Stimulated activated CD4-positive, alpha-beta T cell treated with anti-CD3 and anti-CD28 coated beads, Interleukin-4, amount 100 ng/mL, for 4 hours (primary cell): ENCODE results near the gene TUBB3.
"Not testable (repeated sequence)": the region's sequence is repeated elsewhere in the genome, so short reads cannot be mapped to it uniquely, and the experiment has no call there.

ENCODE experiments used
- DNase-seq, 2 experiments: peaks; one replicate each; pipeline ENCODE4 v3.0.0-alpha.2; 2020

TUBB3 gene

DNA sequence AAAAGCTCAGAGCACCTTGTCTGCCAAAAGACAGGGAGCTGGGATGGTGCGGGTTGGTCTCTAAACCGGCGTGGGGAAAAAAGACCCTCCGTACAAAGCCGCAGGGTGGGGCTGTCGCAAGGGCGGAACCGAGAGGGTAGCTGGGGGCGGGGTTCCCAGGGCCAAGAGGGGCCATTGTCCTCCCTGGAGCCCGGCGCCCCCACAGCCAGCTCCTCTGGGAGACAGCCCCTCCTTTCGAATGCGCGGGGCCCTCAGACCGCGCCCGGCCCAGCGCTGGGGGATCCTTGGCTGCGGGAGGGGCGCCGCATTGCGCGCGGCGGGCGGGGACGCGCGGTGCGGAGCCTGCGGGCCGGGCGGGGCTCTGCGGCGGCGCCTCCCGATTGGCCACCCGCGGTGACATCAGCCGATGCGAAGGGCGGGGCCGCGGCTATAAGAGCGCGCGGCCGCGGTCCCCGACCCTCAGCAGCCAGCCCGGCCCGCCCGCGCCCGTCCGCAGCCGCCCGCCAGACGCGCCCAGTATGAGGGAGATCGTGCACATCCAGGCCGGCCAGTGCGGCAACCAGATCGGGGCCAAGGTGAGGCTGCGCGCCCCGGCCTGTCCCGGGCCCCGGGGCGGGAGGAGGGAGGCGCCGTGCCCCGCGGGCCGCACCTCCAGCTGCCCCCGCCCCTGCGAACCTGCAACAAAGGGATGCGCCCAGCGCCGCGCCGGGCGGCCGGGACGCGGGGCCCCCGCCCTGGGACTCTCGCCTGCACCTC, at the start of gene TUBB3:
Gene TUBB3, plus strand, starts transcription at position 459 of the 756 bp plus-strand sequence. Its CDS starts 60 bp downstream, at position 519.
- DNase-seq: peak in 1 of 2 experiments; percentile 38

DNA sequence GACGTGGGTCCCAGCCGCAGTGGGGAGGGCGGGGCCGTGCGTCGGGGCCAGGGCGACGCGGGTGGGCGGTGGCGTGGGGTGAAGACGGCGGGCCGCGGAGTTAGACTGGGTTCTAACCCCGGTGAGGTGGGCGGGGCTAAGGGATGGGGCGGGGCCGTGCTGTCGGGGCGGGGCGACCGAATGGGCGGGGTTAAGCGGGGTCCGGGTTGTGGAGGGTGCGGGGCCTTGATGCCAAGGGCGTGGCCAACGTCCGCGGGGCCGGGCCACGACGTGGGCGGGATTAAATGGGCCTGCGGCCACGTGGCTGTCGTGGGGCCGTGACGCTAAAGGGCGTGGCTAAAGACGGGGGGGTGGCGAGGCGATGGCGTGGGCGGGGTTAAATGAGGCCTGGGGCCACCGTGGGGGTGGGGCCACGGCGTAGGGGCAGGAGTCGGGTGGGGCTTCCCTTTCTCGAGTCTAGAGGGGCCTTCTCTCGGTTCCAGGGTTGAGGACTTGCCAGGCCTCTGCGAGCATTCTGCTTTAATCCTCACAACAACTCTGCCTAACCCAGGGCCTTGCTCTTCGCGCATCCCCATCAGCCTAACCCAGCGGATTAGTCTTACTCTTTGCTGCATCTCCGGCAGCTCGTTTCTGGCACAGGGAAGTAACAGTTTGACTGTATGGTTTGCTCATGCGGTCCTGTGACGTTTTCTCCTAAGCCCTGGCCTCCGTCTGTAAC, 49.0 kb upstream of the TUBB3 start:
- DNase-seq: peak; percentile 94 to 95

DNA sequence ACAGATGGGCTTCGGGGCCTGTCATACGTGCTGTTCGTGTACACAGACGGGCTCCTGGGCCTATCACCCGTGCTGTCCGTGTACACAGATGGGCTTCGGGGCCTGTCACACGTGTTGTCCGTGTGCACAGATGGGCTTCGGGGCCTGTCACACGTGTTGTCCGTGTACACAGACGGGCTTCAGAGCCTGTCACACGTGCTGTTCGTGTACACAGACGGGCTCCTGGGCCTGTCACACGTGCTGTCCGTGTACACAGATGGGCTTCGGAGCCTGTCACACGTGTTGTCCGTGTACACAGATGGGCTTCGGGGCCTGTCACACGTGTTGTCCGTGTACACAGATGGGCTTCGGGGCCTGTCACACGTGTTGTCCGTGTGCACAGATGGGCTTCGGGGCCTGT, 44.0 kb upstream of the TUBB3 start:
- not testable (repeated sequence) for DNase-seq

DNA sequence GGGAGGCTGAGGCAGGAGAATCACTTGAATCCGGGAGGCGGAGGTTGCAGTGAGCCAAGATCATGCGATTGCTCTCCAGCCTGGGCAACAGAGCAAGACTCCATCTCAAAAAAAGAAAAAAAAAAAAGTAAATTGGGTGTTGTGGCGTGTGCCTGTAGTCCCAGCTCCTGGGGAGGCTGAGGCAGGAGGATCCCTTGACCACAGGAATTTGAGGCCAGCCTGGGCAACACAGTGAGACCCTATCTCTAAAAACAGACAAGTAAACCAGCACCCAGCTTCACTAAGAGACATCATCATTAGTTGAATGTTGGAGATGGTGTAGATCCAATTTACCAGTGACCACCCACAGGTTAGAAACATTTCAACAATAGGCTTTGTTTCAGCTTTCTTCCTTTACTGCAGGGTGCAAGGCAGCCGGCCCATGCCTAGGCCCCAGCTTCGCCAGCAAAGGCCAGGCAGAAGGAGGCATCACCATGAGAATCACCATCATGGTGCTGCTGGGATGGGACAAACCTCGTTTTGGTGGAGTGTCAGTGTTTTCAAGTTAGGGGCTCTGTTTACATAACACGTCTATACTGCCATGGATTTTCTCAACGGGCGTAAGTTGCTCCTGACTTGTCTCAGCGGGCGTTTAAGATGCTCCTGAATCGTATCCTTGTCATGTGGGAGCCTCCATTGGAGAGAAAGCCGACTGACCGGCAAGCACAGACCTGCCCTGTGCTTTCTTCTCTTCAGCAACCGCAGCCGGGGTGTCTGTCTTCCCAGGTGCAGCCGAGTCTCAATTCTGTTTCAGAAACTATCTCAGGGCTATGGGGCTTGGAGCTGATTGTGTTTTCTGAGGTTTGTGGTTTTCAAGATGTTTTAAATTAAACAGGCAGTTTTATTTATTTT, 42.4 kb upstream of the TUBB3 start:
- DNase-seq: no peak

DNA sequence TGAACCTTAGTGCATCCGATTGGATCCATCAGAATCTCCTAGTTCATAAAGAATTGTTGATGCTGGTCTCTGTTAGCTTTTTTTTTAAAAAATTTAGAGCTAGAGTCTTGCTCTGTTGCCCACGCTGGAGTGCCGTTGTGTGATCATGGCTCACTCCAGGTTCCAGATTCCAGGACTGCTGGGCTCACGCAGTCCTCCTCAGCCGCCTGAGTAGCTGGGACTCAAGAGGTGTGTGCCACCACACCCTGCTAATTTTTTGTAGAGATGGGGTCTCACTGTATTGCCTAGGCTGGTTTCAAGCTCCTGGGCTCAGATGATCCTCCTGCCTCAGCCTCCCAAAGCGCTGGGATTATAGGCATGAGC, 41.8 kb upstream of the TUBB3 start:
- DNase-seq: no peak

DNA sequence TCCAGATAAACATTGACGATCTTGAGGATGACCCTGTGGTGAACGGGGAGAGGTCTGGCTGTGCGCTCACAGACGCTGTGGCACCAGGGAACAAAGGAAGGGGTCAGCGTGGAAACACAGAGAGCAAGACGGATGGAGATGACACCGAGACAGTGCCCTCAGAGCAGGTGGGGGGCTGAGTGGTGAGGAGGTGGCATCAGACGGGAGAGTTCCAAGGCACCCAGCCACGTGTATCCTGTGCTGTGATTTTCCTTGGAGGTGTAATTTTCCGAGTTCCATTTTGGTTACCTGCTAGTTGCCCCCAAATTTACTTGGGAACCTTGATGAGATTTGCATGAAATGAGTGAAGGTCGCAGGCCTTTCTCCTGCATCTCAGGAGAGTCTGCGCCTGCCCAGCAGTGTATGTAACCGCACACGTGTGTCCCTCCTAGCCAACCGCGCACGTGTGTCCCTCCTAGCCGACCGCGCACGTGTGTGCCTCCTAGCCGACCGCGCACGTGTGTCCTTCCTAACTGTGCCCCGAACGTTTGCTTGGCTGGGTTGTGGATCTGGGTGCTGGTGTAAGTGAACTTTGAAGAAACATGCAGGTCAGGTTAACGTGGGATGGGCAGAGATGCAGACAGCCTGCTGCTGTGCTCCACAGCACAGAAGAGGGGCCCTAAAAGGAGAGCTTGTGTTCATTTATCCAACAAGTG, 39.6 kb upstream of the TUBB3 start:
- no peak for DNase-seq

DNA sequence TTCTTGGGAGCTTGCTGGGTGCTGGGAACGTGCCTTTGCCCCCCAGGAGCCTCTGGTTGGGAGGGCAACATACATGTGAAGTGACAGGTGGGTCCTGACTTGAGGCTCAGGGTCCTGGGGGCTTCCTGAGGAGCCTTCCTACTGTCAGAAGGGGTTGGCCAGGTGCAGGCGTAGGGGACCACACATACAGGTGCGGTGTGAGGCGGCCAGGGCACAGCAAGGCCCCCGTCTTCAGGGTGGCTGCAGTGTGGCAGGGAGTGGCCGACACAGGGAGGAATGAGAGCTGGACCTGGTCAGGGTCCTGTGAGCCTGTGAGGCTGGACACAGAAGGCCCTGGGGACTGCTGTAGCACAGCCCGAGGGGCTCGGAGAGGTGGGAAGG, 39.1 kb upstream of the TUBB3 start:
- no peak for DNase-seq

DNA sequence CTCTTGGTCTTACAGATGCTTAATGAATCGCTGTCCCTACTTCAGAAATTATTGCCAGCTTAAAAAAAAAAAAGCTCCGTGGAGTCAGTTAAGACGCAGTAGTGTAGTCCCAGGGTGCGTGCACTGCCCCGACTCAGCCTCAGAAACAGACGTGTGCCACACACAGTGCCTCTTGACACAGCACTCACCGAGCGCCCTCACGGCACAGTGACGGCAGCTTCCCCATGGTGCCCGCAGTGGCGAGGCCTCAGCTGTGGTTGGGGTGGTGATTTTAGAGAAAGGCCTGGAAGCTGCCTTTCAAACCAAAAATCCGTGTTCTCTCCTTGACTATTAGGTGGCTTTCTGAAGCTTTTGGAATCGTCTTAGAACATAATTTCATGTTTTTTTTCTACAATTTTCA, 35.9 kb upstream of the TUBB3 start:
- DNase-seq: no peak

DNA sequence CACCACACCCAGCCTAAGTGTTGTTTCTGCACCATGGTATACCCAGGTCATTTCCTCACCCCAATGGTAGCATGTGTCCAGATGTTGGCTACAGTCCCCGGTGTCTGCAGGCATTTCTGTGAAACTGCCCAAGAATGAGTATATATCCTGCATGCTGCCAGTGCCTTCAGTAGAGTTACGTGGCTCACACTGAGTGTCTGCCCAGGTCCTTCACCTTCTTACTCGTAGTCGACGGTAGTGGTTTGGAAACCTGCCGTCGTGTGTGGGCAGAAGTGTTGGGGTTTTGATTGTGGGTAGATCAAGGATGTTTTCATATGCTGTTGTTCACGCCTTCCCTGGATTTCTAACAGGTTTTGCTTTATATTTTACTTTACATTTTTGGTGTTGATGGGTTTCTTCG, 32.9 kb upstream of the TUBB3 start:
- DNase-seq: peak; percentile 16 to 21

DNA sequence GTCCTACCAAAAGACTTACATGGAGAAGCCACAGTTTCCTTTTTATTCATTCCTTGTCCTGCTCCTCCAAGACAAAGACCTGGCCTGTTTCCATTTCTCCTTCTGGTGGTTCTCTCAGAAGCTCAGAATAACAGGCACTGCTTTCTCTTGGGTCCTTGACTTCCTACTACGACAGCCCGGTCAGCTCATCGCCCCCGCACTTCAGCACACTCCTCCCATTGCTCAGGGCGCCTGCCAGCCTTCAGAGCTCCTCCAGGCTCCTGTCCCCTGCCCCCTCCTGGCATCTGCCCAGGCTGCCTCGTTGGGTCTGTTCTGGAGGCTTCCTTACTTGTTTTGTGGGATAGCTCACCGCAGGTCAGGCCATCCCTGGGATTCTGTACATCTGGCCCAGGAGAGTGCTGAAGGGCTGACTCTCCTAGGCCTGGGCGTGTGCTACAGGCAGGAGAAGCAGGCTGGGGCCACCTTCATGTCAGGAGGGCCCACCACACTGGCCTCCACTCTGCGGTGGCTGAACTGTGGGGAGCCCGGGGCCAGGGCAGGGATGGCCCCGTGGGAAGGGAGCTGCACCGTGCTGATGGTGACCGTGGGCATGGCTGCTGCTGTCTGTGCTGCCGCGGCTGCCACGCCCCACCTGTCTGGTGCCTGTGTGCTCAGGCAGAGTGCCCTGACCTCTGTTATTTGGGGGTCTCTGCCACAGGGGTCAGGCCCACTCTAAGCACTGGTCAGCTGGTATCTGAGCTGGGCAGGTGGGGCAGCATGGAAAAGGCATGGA, 32.1 kb upstream of the TUBB3 start:
- no peak for DNase-seq

DNA sequence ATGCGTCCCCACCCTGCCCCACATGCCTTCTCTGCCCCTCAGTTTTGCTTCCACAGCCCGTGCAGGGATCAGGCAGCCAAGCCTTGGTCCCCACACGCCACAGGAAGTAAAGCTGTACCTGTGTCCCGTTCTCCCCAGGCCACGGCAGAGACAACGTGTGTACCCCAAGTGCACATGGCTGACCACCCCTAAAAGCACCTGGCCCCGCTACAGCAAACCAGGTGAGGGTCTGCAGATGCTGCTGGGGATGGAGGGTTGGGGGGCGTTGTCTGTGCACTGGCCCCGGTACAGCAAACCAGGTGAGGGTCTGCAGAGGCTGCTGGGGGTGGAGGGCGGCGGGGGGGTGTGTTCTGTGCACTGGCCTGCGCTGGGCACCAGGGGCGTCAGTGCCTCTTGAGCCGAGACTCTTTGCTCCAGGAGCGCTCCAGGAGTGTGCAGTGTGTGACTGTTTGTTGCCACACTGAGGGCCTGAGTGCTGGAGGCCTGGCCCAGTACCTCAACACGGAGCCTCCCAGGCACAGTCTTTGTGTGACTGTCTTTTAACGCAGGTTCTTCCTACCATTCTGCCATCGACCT, 31.0 kb upstream of the TUBB3 start:
- no peak for DNase-seq

DNA sequence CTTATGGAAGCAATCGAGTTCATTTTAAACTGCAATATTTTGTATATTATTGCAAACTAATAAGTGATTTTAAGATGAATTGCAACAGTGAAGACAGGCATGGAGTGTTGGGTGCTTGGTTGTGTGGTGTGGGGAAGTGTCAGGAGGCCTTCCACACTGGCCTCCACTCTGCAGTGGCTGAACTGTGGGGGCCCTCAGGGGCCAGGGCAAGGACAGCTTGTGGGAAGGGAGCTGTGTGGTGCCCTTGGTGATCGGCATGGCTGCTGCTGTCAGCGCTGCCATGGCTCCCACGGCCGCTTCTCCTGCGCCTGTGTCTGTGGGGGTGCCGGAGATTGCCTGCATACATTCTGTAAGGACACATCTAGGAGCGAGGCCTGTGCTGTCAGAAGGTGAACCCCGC, 30.5 kb upstream of the TUBB3 start:
- DNase-seq: no peak

DNA sequence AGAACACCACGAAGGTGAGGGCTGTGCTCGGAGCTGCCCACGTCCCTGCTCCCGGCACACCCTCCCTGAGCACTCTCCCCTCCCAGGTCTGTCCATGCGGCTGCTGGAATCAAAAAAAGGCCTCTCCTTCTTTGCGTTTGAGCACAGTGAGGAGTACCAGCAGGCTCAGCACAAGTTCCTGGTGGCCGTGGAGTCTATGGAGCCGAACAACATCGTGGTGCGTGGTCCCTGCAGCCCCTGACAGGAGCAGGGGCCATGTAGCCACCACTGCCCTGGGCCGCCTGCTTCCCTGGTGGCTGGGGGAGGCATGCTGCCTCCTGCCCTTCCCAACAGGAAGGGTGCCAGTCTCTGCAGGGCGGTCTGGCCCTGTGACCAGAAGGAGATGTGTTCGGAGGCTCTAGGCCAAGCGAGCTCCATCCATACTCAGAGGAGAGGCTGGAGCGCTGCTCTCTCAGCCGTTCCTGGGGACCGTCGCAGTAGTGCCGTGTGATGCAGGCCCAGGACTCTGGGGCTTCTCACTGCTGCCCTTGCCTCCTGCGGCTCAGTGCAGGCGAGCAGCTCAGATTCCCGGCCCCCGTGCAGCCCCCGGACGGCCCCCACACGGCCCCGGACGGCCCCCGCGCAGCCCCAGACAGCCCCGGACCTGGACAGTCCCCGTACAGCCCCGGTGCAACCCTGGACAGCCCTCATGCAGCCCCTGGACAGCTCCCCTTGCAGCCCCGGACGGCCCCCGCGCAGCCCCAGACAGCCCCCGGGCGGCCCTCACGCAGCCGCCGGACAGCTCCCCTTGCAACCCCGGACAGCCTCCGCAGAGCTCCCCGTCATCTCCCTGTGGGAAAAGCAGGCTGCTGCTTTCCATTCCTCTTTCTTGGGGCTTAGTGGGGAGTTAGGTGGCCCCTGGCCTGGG, 29.2 kb upstream of the TUBB3 start:
- DNase-seq: no peak

DNA sequence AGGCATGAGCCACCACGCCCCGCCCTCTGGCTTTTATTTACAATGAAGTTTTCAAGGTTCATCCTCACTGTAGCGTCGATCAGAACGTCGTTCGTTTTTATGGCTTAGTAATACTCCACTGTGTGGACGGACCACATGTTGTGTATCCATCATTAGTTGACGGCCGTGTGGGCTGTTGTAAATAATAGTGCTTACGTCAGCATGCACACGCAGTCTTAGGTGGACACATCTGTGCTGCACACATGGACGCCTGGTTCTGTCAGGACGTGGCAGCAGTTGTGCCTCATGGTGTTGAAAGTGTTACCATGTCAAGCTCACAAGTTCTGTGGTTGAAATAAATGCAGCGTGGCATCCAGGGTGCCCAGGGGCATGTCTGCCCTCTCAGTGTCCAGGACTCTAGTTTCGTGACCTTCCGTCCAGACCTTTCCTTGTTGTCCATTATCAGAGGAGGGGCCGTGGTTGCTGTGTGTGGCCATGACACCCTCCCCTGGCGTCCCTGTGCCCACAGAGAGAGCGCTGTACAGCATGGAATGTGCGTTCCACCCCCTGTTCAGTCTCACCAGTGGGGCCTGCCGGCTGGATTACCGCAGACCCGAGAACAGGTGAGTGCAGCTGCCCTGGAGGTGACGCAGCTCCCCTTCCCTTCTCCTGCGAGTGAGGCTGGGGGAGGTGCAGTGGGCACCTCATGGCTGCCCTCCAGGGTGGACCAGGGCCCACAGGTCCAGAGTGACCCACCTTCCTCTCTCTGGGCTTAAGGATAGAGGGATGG, 27.5 kb upstream of the TUBB3 start:
- no peak for DNase-seq

DNA sequence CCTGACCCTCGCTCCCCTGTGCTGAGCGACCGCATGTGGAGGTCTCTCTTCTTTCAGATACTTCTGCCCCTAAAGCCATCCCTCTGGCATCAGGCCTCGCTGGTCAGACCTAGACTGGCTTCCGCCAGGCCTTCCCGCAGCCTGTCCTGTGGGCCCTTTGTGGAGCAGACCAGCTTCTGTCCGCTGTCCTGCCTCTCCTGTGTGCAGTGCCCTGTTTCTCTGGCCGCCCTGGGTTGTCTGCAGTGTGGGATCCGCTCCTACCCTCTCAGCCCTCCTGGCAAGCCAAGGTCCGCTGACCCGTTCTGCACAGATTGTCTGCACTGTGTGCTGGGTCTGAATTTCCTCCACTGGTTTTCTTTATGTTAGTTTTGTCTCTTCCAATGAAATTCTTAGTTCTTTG, 25.9 kb upstream of the TUBB3 start:
- DNase-seq: no peak

DNA sequence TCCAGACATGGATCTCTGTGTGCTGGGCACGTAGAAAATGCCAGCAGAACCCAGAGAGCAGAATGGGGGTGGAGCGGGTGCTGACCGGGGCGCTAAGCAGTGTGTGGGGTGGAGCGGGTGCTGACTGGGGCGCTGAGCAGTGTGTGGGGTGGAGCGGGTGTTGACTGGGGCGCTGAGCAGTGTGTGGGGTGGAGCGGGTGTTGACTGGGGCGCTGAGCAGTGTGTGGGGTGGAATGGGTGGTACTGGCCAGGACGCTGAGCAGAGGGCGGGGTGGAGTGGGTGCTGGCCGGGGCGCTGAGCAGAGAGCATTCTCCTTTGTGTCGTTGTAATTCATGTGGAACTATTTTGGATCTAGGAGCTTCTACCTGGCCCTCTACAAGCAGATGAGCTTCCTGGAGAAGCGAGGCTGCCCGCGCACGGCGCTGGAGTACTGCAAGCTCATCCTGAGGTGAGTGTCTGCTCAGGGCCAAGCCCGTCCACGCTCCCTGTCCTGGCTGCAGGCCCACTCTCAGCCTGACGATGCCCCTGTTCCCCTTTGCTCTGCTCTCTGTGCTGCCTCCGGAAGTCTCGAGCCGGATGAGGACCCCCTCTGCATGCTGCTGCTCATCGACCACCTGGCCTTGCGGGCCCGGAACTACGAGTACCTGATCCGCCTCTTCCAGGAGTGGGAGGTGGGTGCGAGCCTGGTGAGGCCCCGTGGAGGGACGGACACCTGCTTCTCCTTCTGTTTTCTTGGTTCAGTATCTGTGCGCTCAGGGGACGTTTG, 24.8 kb upstream of the TUBB3 start:
- no peak for DNase-seq

DNA sequence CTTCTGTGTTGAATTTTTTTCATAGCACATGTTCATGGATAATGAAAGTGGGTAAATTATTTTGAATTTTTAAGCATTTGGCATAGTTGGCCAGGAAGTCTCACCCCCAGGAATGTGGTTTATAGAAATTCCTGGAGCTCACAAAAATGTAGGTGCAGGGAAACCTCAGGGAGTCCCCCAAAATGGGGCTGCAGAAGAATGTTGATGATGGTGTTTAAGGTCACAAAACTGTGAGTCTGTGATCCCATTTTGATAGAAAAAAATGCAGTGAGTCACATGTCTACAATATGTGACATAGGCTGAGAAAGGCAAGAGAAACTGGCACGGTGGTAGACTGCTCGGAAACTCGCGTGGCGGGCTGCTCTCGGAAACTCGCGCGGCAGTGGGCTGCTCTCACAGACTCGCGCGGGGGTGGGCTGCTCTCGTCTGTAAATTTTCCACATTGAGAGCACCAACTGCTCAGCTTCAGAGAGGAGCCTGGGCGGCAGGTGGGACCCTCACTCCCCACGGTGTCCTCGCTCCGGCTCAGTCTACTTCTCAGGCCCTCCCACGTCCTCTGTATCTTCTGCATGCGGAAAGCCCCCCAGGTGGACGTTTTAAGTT, 23.2 kb upstream of the TUBB3 start:
- DNase-seq: no peak

DNA sequence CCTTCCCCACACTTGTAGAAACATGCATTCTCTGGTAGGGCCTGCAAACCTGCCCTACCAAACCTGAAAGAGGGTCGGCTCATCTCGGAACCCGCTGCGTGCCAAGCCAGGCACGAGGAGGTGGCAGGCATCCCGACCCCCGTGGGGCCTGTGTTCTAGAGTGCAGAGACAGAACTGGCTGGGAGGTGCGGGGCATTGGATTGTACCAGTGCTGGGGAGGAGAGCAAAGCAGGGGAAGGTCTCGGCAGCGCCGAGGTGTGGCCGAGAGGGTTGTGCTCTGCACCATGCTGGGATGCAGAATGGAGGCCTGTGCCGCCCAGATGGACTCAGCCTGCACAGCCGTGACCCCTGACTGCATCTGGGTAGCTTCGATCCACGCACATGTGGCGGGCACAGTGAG, 22.3 kb upstream of the TUBB3 start:
- no peak for DNase-seq

DNA sequence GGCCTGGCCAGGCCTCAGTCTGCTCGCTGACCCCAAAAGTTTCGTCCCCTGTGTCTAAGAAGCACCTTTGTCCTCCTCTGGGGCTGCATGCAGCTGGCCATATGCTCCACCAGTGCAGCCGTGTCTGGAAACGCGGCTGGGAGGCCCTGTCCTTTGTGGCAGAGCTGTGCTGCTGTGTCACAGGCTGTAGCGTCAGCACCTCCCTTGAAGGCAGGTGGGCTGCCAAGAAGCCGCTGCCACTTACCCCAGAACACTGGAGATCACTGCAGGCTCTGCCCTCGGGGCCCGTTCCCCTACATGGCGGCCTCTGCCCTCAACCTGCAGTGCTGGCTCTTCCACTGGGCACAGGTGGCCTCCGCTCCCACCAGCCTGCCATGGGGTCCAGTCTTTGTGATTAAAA, 20.2 kb upstream of the TUBB3 start:
- no peak for DNase-seq
